IMR-90 (cell line): ENCODE measurements around the gene PROSER2. TPM values are rescaled to one million over a fixed set of nuclear protein-coding genes. Genes with fewer than 3 reads are reported as not detected.

Source experiments
- ATAC-seq: fragments of 200-7000 bp; cut with Tn5 transposase; 2 replicates; pipeline ENCODE4 v1.9.1; 2020; ENCODE audit warnings: low read depth, mild to moderate bottlenecking, moderate library complexity
- BruUV-seq: library from RNA; stranded (reverse); fragments of 400-500 nt; replicated peaks from 2 replicates; lab custom pipeline; 2021; lab: Mats Ljungman, UMichigan
- CTCF ChIA-PET: fragments of 300-600 bp; formaldehyde crosslinking; extraction: SDS; loops from one replicate; lab custom pipeline; 2021; ENCODE audit warnings: antibody characterized with exemption; lab: Yijun Ruan, JAX
- POLR2A ChIA-PET: fragments of 300-600 bp; sonication (Branson Sonifier 250); formaldehyde crosslinking; loops from one replicate; lab custom pipeline; 2022; ENCODE audit warnings: antibody characterized with exemption; ENCODE audit not compliant: unreplicated experiment; lab: Charles Lee
- DNase-seq: peaks from one replicate; pipeline ENCODE4 v3.0.0; 2013
- H2AFZ ChIP-seq: replicated peaks from 2 replicates; pipeline ENCODE3; 2013; ENCODE audit warnings: low read length, mild to moderate bottlenecking; ENCODE audit not compliant: poor library complexity
- H2AK5ac ChIP-seq: 2 replicates; pipeline ENCODE4 v1.6.1; 2013; ENCODE audit warnings: low read depth, low read length, inconsistent platforms
- H2AK9ac ChIP-seq: replicated peaks from 2 replicates; pipeline ENCODE3; 2013; ENCODE audit warnings: mild to moderate bottlenecking, low read depth, low read length, moderate library complexity; ENCODE audit not compliant: poor library complexity
- H2BK120ac ChIP-seq: 2 replicates; pipeline ENCODE4 v1.6.1; 2013; ENCODE audit warnings: low read depth, low read length, inconsistent platforms
- H2BK15ac ChIP-seq: 3 replicates; pipeline ENCODE4 v1.6.1; 2013; ENCODE audit warnings: low read depth, low read length, inconsistent platforms
- H2BK20ac ChIP-seq: 2 replicates; pipeline ENCODE4 v1.6.1; 2013; ENCODE audit warnings: low read depth, mild to moderate bottlenecking, inconsistent platforms, low read length, moderate library complexity
- H2BK5ac ChIP-seq: 2 replicates; pipeline ENCODE4 v1.6.1; 2013; ENCODE audit warnings: mild to moderate bottlenecking, low read depth, low read length, inconsistent platforms; ENCODE audit not compliant: poor library complexity, severe bottlenecking
- H3K14ac ChIP-seq: replicated peaks from 2 replicates; pipeline ENCODE4 v1.6.1; 2013; ENCODE audit warnings: low read depth, low read length, inconsistent platforms
- H3K18ac ChIP-seq: 2 replicates; pipeline ENCODE4 v1.6.1; 2013; ENCODE audit warnings: low read depth, low read length, control low read depth
- H3K23ac ChIP-seq: 2 replicates; pipeline ENCODE4 v1.6.1; 2013; ENCODE audit warnings: low read depth, low read length, inconsistent platforms
- H3K27ac ChIP-seq: 2 replicates; pipeline ENCODE4 v1.5.1; 2013; ENCODE audit warnings: mild to moderate bottlenecking, control low read depth, low read length; ENCODE audit not compliant: insufficient read depth
- H3K27me3 ChIP-seq: 2 replicates; pipeline ENCODE4 v1.6.1; 2013; ENCODE audit warnings: low read length; ENCODE audit not compliant: control insufficient read depth, insufficient read depth
- H3K36me3 ChIP-seq: 2 replicates; pipeline ENCODE4 v1.6.1; 2013; ENCODE audit warnings: low read length, mixed read lengths; ENCODE audit not compliant: control insufficient read depth, insufficient read depth
- H3K4ac ChIP-seq: 2 replicates; pipeline ENCODE4 v1.6.1; 2013; ENCODE audit warnings: low read depth, low read length, inconsistent platforms
- H3K4me1 ChIP-seq: 2 replicates; pipeline ENCODE4 v1.6.1; 2013; ENCODE audit warnings: low read length, mixed read lengths; ENCODE audit not compliant: control insufficient read depth, insufficient read depth
- H3K4me2 ChIP-seq: 2 replicates; pipeline ENCODE4 v1.6.1; 2013; ENCODE audit warnings: low read depth, mild to moderate bottlenecking, control low read depth, low read length, moderate library complexity
- H3K4me3 ChIP-seq: 2 replicates; pipeline ENCODE4 v1.5.1; 2013; ENCODE audit warnings: low read depth, mild to moderate bottlenecking, control low read depth, low read length, moderate library complexity; ENCODE audit not compliant: insufficient read depth
- H3K56ac ChIP-seq: 2 replicates; pipeline ENCODE4 v1.6.1; 2013; ENCODE audit warnings: low read length, inconsistent platforms; ENCODE audit not compliant: insufficient read depth; ENCODE audit errors: extremely low read depth
- H3K79me1 ChIP-seq, 2 experiments: 2 replicates each; pipeline ENCODE4 v1.6.1; 2013; ENCODE audit warnings: low read length in 2 of 2, inconsistent platforms in 1 of 2, low read depth in 1 of 2
- H3K9ac ChIP-seq: 2 replicates; pipeline ENCODE4 v1.6.1; 2013; ENCODE audit warnings: low read depth, low read length, control low read depth
- H3K9me1 ChIP-seq: 2 replicates; pipeline ENCODE4 v1.6.1; 2013; ENCODE audit warnings: low read length, inconsistent platforms; ENCODE audit not compliant: insufficient read depth
- H3K9me3 ChIP-seq: 2 replicates; pipeline ENCODE4 v1.6.1; 2013; ENCODE audit warnings: low read length; ENCODE audit not compliant: control insufficient read depth, insufficient read depth
- H4K20me1 ChIP-seq: 2 replicates; pipeline ENCODE4 v1.6.1; 2013; ENCODE audit warnings: low read length, inconsistent platforms; ENCODE audit not compliant: insufficient read depth
- H4K5ac ChIP-seq: 2 replicates; pipeline ENCODE4 v1.6.1; 2013; ENCODE audit warnings: mild to moderate bottlenecking, low read depth, low read length, control low read depth
- H4K8ac ChIP-seq, 2 experiments: 2 replicates each; pipeline ENCODE4 v1.6.1; 2013; ENCODE audit warnings: low read depth in 2 of 2, low read length in 2 of 2, control low read depth in 1 of 2, inconsistent platforms in 1 of 2
- H4K91ac ChIP-seq: 2 replicates; pipeline ENCODE4 v1.6.1; 2013; ENCODE audit warnings: low read depth, low read length, inconsistent platforms; ENCODE audit not compliant: insufficient read depth
- BHLHE40 ChIP-seq: fragments of 150-350 bp; IDR thresholded peaks from 2 replicates; pipeline ENCODE4 v1.6.1; 2016; ENCODE audit warnings: mild to moderate bottlenecking, low read depth, low read length
- CEBPB ChIP-seq: IDR thresholded peaks from 2 replicates; pipeline ENCODE4 v1.6.1; 2012; ENCODE audit warnings: low read depth, low read length, improper control_type of control experiment
- MXI1 ChIP-seq: IDR thresholded peaks from 2 replicates; pipeline ENCODE4 v1.6.1; 2012; ENCODE audit warnings: low read depth, mild to moderate bottlenecking, low read length, moderate library complexity, borderline replicate concordance
- NFE2L2 ChIP-seq: fragments of 150-350 bp; IDR thresholded peaks from 2 replicates; pipeline ENCODE4 v1.6.1; 2016; ENCODE audit warnings: low read depth, mild to moderate bottlenecking, low read length
- RFX5 ChIP-seq: IDR thresholded peaks from 2 replicates; pipeline ENCODE4 v1.8.0; 2012; ENCODE audit warnings: low read depth, mild to moderate bottlenecking, low read length, moderate library complexity
- SMC3 ChIP-seq: fragments of 150-350 bp; IDR thresholded peaks from 2 replicates; pipeline ENCODE4 v1.6.1; 2016; ENCODE audit warnings: low read depth, mild to moderate bottlenecking, antibody characterized with exemption, low read length, moderate library complexity
- WGBS, 2 experiments: methylation state at CpG; one replicate each; pipeline versions ENCODE4 v1.1.5 to v1.1.7; 2013; ENCODE audit warnings: missing lambda C conversion rate in 2 of 2; ENCODE audit not compliant: insufficient read length in 1 of 2; ENCODE audit errors: extremely low coverage in 2 of 2; 5-methylcytosine and 5-hydroxymethylcytosine counted together
- dilution Hi-C: fragments of 300-500 bp; cut with HindIII; formaldehyde crosslinking; loops from one replicate; pipeline ENCODE4 v1.14.3; 2018; ENCODE audit warnings: low sequenced_read_pairs; ENCODE audit not compliant: unreplicated experiment
- in situ Hi-C: fragments of 300-500 bp; cut with MboI; formaldehyde crosslinking; loops from 3 replicates; pipeline ENCODE4 v1.14.3; 2019; ENCODE audit warnings: low sequenced_read_pairs, inconsistent platforms, mixed read lengths
- intact Hi-C: fragments of 100-400 bp; cut with micrococcal nuclease; formaldehyde crosslinking; loops from 2 replicates; pipeline ENCODE4 v1.10.0; 2022
- polyA plus RNA-seq, 3 experiments: library from polyadenylated mRNA; depleted of rRNA; stranded (reverse); fragments of >200 nt; gene quantifications; 2 replicates each; pipeline ENCODE4 v1.2.3, GENCODE V29; 2012; ENCODE audit warnings: low replicate concordance in 1 of 3
- total RNA-seq: library from RNA; depleted of rRNA; stranded (reverse); fragments of >200 nt; gene quantifications from 2 replicates; pipeline ENCODE4 v1.2.3, GENCODE V29; 2012
- TF ChIP-seq, protein P1 (sequence below): fragments of 150-350 bp; IDR thresholded peaks from 2 replicates; pipeline ENCODE4 v1.6.1; 2017; ENCODE audit warnings: mild to moderate bottlenecking, antibody characterized with exemption, low read length, low read depth

Gene PROSER2
- total and polyA plus RNA-seq, 2 of the 4 experiments (the other 2 are of a cell fraction), result 1.4 to 2.0 TPM

DNA sequence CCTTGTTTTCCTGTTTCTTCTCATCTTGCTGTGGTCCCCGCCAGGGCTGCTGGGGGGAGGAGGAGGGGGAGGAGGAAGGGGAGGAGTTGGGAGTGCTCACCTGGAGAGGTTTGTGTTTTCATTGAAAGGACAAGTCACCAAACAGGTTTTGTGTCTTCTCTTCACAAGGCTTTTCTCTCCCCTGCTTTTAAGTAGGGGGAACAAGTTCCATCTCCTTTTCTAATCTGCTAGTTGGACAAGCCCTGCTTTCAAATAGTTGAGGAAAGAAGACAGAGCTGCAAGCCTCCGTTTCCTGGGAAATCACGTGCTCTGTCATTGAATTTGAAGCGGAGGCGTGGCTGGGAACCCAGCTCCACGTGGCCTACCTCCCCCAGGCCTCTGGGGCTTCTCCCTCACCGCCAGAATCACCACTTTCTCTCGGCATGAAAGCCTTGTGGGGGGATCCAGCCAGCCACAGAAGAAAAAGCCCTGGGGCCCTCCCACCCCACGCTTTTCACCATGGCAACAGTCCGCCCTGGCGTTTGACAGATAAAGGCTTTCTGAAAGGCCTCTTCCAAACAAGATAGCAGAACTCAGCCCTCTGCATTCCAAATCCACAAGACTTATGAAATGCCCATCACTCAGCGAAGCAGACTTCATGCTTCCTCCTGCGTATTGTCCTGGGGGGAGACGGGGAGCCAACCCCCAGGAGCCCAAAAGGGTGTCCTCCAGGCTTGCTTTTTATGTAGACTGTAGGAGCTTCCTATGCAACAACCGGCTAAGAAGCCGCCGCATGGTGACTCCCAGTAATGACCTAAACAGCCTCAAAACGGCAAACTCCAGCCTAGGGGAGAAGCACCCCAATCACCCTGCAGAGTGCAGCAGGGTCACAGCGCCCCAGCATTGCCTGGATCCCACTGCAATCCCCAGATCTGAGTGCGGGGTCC, 51.7 kb downstream of the PROSER2 start:
- CTCF ChIA-PET, result interaction anchor here (0.8 kb wide), 1 partner anchor 12 kb away, joined by 3 read pairs; no protein-coding TSS in a partner anchor
- Histone ChIP-seq H3K36me3 (no peaks in the 10 kb centered on the region), H2AK5ac (peak overlapping the region; percentile 29; the same call in 1 of the 2 replicates), H2BK20ac (peak overlapping the region; percentile 61; the same call in 1 of the 2 replicates), H4K8ac (peak overlapping the region in 1 of 2 experiments; percentile 49; a peak in 1 of 4 replicates), H3K9me3 (no peaks in the 10 kb centered on the region), H3K27me3 (no peaks in the 10 kb centered on the region), H4K20me1 (no peaks in the 10 kb centered on the region), H3K14ac (no peak overlapping the region), H3K9ac (no peak overlapping the region), H3K4me1 (peaks cover 17% of the 10 kb centered on the region), H2AFZ (peak overlapping the region; percentile 87), H3K79me1 (no peaks in the 10 kb centered on the region), H2BK5ac (no peak overlapping the region), H3K9me1 (peaks cover 23% of the 10 kb centered on the region), H2AK9ac (peak overlapping the region; percentile 51), H3K27ac (no peak overlapping the region), H2BK120ac (peak overlapping the region; percentile 74), H3K18ac (peak overlapping the region; percentile 24; the same call in 1 of the 2 replicates), H4K91ac (peak overlapping the region; percentile 36; the same call in 1 of the 2 replicates), H3K56ac (no peak overlapping the region), H3K4me3 (no peak overlapping the region), H3K23ac (no peak overlapping the region), H2BK15ac (no peak overlapping the region), H4K5ac (no peak overlapping the region), H3K4ac (peak overlapping the region; percentile 58), H3K4me2 (no peak overlapping the region)
- POLR2A ChIA-PET, result interaction anchor here (0.6 kb wide), 1 partner anchor 37 kb away, joined by 3 read pairs; no protein-coding TSS in a partner anchor
- DNase-seq, result peak; percentile 12
- intact Hi-C loops, result no loop called here
- TF ChIP-seq BHLHE40, result 0 out of 2 replicates have a peak, but pooled peaks have one; percentile 36
- peak; percentile 83; the same call in 1 of the 2 replicates for TF ChIP-seq MXI1
- no peak for TF ChIP-seq RFX5
- no peak for TF ChIP-seq SMC3
- TF ChIP-seq NFE2L2, result no peak
- TF ChIP-seq, protein P1, sequence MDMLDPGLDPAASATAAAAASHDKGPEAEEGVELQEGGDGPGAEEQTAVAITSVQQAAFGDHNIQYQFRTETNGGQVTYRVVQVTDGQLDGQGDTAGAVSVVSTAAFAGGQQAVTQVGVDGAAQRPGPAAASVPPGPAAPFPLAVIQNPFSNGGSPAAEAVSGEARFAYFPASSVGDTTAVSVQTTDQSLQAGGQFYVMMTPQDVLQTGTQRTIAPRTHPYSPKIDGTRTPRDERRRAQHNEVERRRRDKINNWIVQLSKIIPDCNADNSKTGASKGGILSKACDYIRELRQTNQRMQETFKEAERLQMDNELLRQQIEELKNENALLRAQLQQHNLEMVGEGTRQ, result peak; percentile 72
- TF ChIP-seq CEBPB, result no peak
- 50% methylated on average over 2 of the region's 20 CpGs; no CpG with 5 or more reads in 1 of the 2 experiments for WGBS, 2 experiments
- dilution Hi-C loops, result no loop called here
- peak; percentile 21 for ATAC-seq
- in situ Hi-C loops, result no loop called here
- no TSS peak for BruUV-seq
